SW 1271 (cell line): ENCODE results near the gene RPEL1.
A peak's percentile ranks its signal among the peaks of the same experiment; 100 is the strongest.
"Not testable (repeated sequence)": the region's sequence is repeated elsewhere in the genome, so short reads cannot be mapped to it uniquely, and the experiment has no call there.

Experiments
- DNase-seq, 2 experiments: peaks; one replicate each; lab custom pipeline; 2025; lab: John Stamatoyannopoulos, UW

RPEL1 gene

GRCh38 chr10:103245587-103245986 lies at the start of gene RPEL1:
TSS of gene RPEL1 (plus strand) at chr10:103245887. CDS start at chr10:103245997, 110 bp downstream.
- DNase-seq = not testable (repeated sequence)

GRCh38 chr10:103196516-103196915 lies 49.2 kb upstream of the RPEL1 start:
- DNase-seq = no peak

GRCh38 chr10:103197174-103197573 lies 48.5 kb upstream of the RPEL1 start:
- peak in 1 of 2 experiments; percentile 56 for DNase-seq

GRCh38 chr10:103197903-103198302 lies 47.8 kb upstream of the RPEL1 start:
- no peak for DNase-seq

GRCh38 chr10:103198648-103199047 lies 47.0 kb upstream of the RPEL1 start:
- DNase-seq = no peak

- no peak for DNase-seq
Measured at GRCh38 chr10:103199488-103199887, 46.2 kb upstream of the RPEL1 start.

- DNase-seq = no peak
Measured at GRCh38 chr10:103202319-103202718, 43.4 kb upstream of the RPEL1 start.

GRCh38 chr10:103203466-103203865 lies 42.2 kb upstream of the RPEL1 start:
- DNase-seq = no peak

GRCh38 chr10:103204353-103205255 lies 41.1 kb upstream of the RPEL1 start:
- no peak for DNase-seq

GRCh38 chr10:103205401-103205800 lies 40.3 kb upstream of the RPEL1 start:
- DNase-seq = not testable (repeated sequence)

GRCh38 chr10:103206715-103207114 lies 39.0 kb upstream of the RPEL1 start:
- not testable (repeated sequence) for DNase-seq

GRCh38 chr10:103207141-103207540 lies 38.5 kb upstream of the RPEL1 start:
- DNase-seq = no peak

- not testable (repeated sequence) for DNase-seq
Measured at GRCh38 chr10:103207643-103208042, 38.0 kb upstream of the RPEL1 start.

GRCh38 chr10:103210262-103210661 lies 35.4 kb upstream of the RPEL1 start:
- not testable (repeated sequence) for DNase-seq

GRCh38 chr10:103215601-103216000 lies 30.1 kb upstream of the RPEL1 start:
- DNase-seq = no peak

GRCh38 chr10:103216362-103216761 lies 29.3 kb upstream of the RPEL1 start:
- not testable (repeated sequence) for DNase-seq

GRCh38 chr10:103224133-103224532 lies 21.6 kb upstream of the RPEL1 start:
- DNase-seq = no peak

GRCh38 chr10:103224721-103225120 lies 21.0 kb upstream of the RPEL1 start:
- DNase-seq = not testable (repeated sequence)

- DNase-seq = no peak
Measured at GRCh38 chr10:103225939-103226338, 19.7 kb upstream of the RPEL1 start.

- DNase-seq = no peak
Measured at GRCh38 chr10:103227416-103227815, 18.3 kb upstream of the RPEL1 start.

- DNase-seq = peak; percentile 51 to 93
Measured at GRCh38 chr10:103231047-103231551, 14.6 kb upstream of the RPEL1 start.

GRCh38 chr10:103232131-103232673 lies 13.5 kb upstream of the RPEL1 start:
- peak in 1 of 2 experiments; percentile 40 for DNase-seq
